K562 treated with DMSO at 1 percent for 24 hours (cell line): ENCODE results near the gene GCC2. TPM values are rescaled to one million over a fixed set of nuclear protein-coding genes. Genes with fewer than 3 reads are reported as not detected.

Experiments used
- total RNA-seq: library from RNA; unstranded; fragments of 300-600 nt; gene quantifications from 2 replicates; pipeline ENCODE4 v1.2.3, GENCODE V29; 2022; ENCODE audit warnings: low read depth; ENCODE audit not compliant: insufficient read depth

The GCC2 gene
- 12.0 and 15.6 TPM in 2 replicates for total RNA-seq

GRCh38 chr2:108448678-108449409 is at the start of gene GCC2:
Gene GCC2, plus strand, starts transcription at chr2:108449206. Its CDS starts 69 bp downstream, at chr2:108449275.

GRCh38 chr2:108533832-108534583 is 85.0 kb downstream of the GCC2 start, which contains the start of gene LIMS1:
Gene LIMS1, plus strand, starts transcription at chr2:108534470. Its CDS starts 93 bp downstream, at chr2:108534563.

Other genes with a start within 250 kb of the GCC2 start
- not detected in 2 replicates for gene SULT1C3, start 209.2 kb upstream of the GCC2 start, total RNA-seq
- not detected in 2 replicates for gene SULT1C2, start 160.3 kb upstream of the GCC2 start, total RNA-seq
- gene SULT1C4, start 71.3 kb upstream of the GCC2 start, total RNA-seq, result 0.30 TPM in 1 of 2 replicates, not detected in the other
- gene LIMS1, start 85.3 kb downstream of the GCC2 start, total RNA-seq, result 121 and 134 TPM in 2 replicates